H9 (cell line): ENCODE measurements around the gene WSCD2. TPM values are rescaled to one million over a fixed set of nuclear protein-coding genes. Genes with fewer than 3 reads are reported as not detected.

Source experiments
- DNase-seq: peaks from one replicate; pipeline ENCODE4 v3.0.0-alpha.2; 2017
- H2AFZ ChIP-seq: one replicate; pipeline ENCODE4 v1.6.1; 2013; ENCODE audit warnings: mild to moderate bottlenecking, low read length, control low read depth, moderate library complexity
- H2AK5ac ChIP-seq: 2 replicates; pipeline ENCODE4 v1.6.1; 2013; ENCODE audit warnings: low read length, control low read depth, mixed read lengths; ENCODE audit not compliant: insufficient read length
- H2BK120ac ChIP-seq: one replicate; pipeline ENCODE4 v1.6.1; 2013; ENCODE audit warnings: low read depth, mild to moderate bottlenecking, low read length, control low read depth, inconsistent platforms; ENCODE audit not compliant: poor library complexity, severe bottlenecking
- H2BK12ac ChIP-seq: 2 replicates; pipeline ENCODE4 v1.6.1; 2013; ENCODE audit warnings: low read length, control low read depth, mixed read lengths, low read depth; ENCODE audit not compliant: insufficient read length
- H2BK15ac ChIP-seq: 2 replicates; pipeline ENCODE4 v1.6.1; 2013; ENCODE audit warnings: low read depth, low read length, control low read depth
- H2BK20ac ChIP-seq: one replicate; pipeline ENCODE4 v1.6.1; 2013; ENCODE audit warnings: low read depth, mild to moderate bottlenecking, low read length, control low read depth, inconsistent platforms; ENCODE audit not compliant: poor library complexity, severe bottlenecking
- H2BK5ac ChIP-seq: 2 replicates; pipeline ENCODE4 v1.6.1; 2013; ENCODE audit warnings: low read length, control low read depth, mixed read lengths; ENCODE audit not compliant: insufficient read length
- H3K14ac ChIP-seq: 2 replicates; pipeline ENCODE4 v1.6.1; 2013; ENCODE audit warnings: low read length, control low read depth; ENCODE audit not compliant: insufficient read depth
- H3K18ac ChIP-seq: 2 replicates; pipeline ENCODE4 v1.6.1; 2013; ENCODE audit warnings: low read depth, mild to moderate bottlenecking, mixed read lengths, low read length, control low read depth; ENCODE audit not compliant: insufficient read length
- H3K23ac ChIP-seq: 2 replicates; pipeline ENCODE4 v1.6.1; 2013; ENCODE audit warnings: low read length, control low read depth, mixed read lengths, low read depth; ENCODE audit not compliant: insufficient read length
- H3K23me2 ChIP-seq: 2 replicates; pipeline ENCODE4 v1.6.1; 2013; ENCODE audit warnings: low read depth, mild to moderate bottlenecking, mixed read lengths, low read length, control low read depth; ENCODE audit not compliant: insufficient read length, poor library complexity, severe bottlenecking
- H3K27ac ChIP-seq: 2 replicates; pipeline ENCODE4 v1.5.1; 2013; ENCODE audit warnings: low read length, control low read depth, mixed read lengths, low read depth; ENCODE audit not compliant: insufficient read length
- H3K27me3 ChIP-seq: 2 replicates; pipeline ENCODE4 v1.6.1; 2013; ENCODE audit warnings: low read length, control low read depth, inconsistent platforms; ENCODE audit not compliant: insufficient read depth
- H3K4ac ChIP-seq: 2 replicates; pipeline ENCODE4 v1.6.1; 2013; ENCODE audit warnings: low read depth, mild to moderate bottlenecking, control low read depth, inconsistent platforms, low read length, moderate library complexity
- H3K4me1 ChIP-seq: 2 replicates; pipeline ENCODE4 v1.6.1; 2013; ENCODE audit warnings: low read length, control low read depth, inconsistent platforms; ENCODE audit not compliant: insufficient read depth
- H3K4me2 ChIP-seq: 2 replicates; pipeline ENCODE4 v1.6.1; 2013; ENCODE audit warnings: low read length, control low read depth, mixed read lengths; ENCODE audit not compliant: insufficient read length, insufficient read depth
- H3K56ac ChIP-seq: 2 replicates; pipeline ENCODE4 v1.6.1; 2013; ENCODE audit warnings: low read depth, mild to moderate bottlenecking, mixed read lengths, low read length, control low read depth; ENCODE audit not compliant: insufficient read length
- H3K79me1 ChIP-seq: 2 replicates; pipeline ENCODE4 v1.6.1; 2013; ENCODE audit warnings: low read depth, mild to moderate bottlenecking, moderate library complexity, low read length, control low read depth, inconsistent platforms; ENCODE audit not compliant: insufficient read depth, poor library complexity, severe bottlenecking
- H3K79me2 ChIP-seq: 2 replicates; pipeline ENCODE4 v1.6.1; 2013; ENCODE audit warnings: low read length, control low read depth, inconsistent platforms; ENCODE audit not compliant: insufficient read depth
- H3K9ac ChIP-seq: 2 replicates; pipeline ENCODE4 v1.6.1; 2013; ENCODE audit warnings: low read length, control low read depth, mixed read lengths; ENCODE audit not compliant: insufficient read length; ENCODE audit errors: extremely low read depth
- H3K9me3 ChIP-seq: one replicate; pipeline ENCODE4 v1.6.1; 2013; ENCODE audit warnings: low read depth, low read length, inconsistent platforms; ENCODE audit not compliant: control insufficient read depth
- H3T11ph ChIP-seq: one replicate; pipeline ENCODE4 v1.6.1; 2013; ENCODE audit warnings: mild to moderate bottlenecking, low read length, control low read depth, inconsistent platforms
- H4K20me1 ChIP-seq: one replicate; pipeline ENCODE4 v1.6.1; 2013; ENCODE audit not compliant: control insufficient read depth, insufficient read length, insufficient read depth
- H4K5ac ChIP-seq: 2 replicates; pipeline ENCODE4 v1.6.1; 2013; ENCODE audit warnings: low read depth, mild to moderate bottlenecking, mixed read lengths, low read length, control low read depth; ENCODE audit not compliant: insufficient read length
- H4K8ac ChIP-seq: replicated peaks from 2 replicates; pipeline ENCODE4 v1.6.1; 2013; ENCODE audit warnings: low read length, control low read depth, mixed read lengths, low read depth; ENCODE audit not compliant: insufficient read length
- H4K91ac ChIP-seq: 2 replicates; pipeline ENCODE4 v1.6.1; 2013; ENCODE audit warnings: low read depth, mild to moderate bottlenecking, moderate library complexity, mixed read lengths, low read length, control low read depth; ENCODE audit not compliant: insufficient read length
- H3K27ac Mint-ChIP-seq, 3 experiments: 2 replicates in 2 of 3; 3 replicates in 1 of 3; pipeline ENCODE4 v1.8.0; 2020 to 2021; ENCODE audit warnings: mixed read lengths in 3 of 3, mild to moderate bottlenecking in 1 of 3, moderate library complexity in 1 of 3
- H3K27me3 Mint-ChIP-seq: 2 replicates; pipeline ENCODE4 v1.8.0; 2021; ENCODE audit warnings: low read depth, mild to moderate bottlenecking, moderate library complexity, mixed read lengths
- H3K36me3 Mint-ChIP-seq, 3 experiments: 2 replicates in 2 of 3; 3 replicates in 1 of 3; pipeline ENCODE4 v1.8.0; 2020 to 2021; ENCODE audit warnings: low read depth in 3 of 3, mixed read lengths in 3 of 3; ENCODE audit not compliant: insufficient read depth in 1 of 3
- H3K4me1 Mint-ChIP-seq, 2 experiments: 2 replicates each; pipeline ENCODE4 v1.8.0; 2020; ENCODE audit warnings: mixed read lengths in 2 of 2
- H3K4me3 Mint-ChIP-seq, 2 experiments: 2 replicates in 1 of 2; 3 replicates in 1 of 2; pipeline ENCODE4 v1.8.0; 2020 to 2021; ENCODE audit warnings: mild to moderate bottlenecking in 2 of 2, mixed read lengths in 2 of 2, moderate library complexity in 1 of 2
- H3K9me3 Mint-ChIP-seq, 2 experiments: 2 replicates in 1 of 2; 3 replicates in 1 of 2; pipeline ENCODE4 v1.8.0; 2020; ENCODE audit warnings: mild to moderate bottlenecking in 2 of 2, mixed read lengths in 2 of 2, moderate library complexity in 1 of 2
- WGBS: extraction: QIAGEN DNeasy Blood & Tissue Kit; methylation state at CpG from one replicate; pipeline ENCODE4 v1.1.7; 2013; ENCODE audit warnings: missing lambda C conversion rate, low lambda C conversion rate, mixed read lengths; ENCODE audit not compliant: insufficient read length; ENCODE audit errors: extremely low coverage; 5-methylcytosine and 5-hydroxymethylcytosine counted together
- total RNA-seq: library from RNA; stranded (reverse); gene quantifications from 2 replicates; pipeline ENCODE4 v1.2.1, GENCODE V29; 2021
- TF ChIP-seq, protein P1 (sequence below): fragments of 200-600 bp; sonication (generic); conservative IDR thresholded peaks from 3 replicates; pipeline ENCODE4 v1.8.0; 2021; ENCODE audit warnings: antibody characterized with exemption, mild to moderate bottlenecking

WSCD2 gene
- total RNA-seq, 1 experiment from 2014 or later, result 0.92 TPM

GRCh38 chr12:108231909-108232434, 102.9 kb downstream of the WSCD2 start:
- H2BK12ac ChIP-seq, result no peak overlapping the region
- H2BK120ac ChIP-seq, result no peak overlapping the region
- no peak overlapping the region for H3K27ac Mint-ChIP-seq
- H3K27ac ChIP-seq, result no peak overlapping the region
- TF ChIP-seq, protein P1, sequence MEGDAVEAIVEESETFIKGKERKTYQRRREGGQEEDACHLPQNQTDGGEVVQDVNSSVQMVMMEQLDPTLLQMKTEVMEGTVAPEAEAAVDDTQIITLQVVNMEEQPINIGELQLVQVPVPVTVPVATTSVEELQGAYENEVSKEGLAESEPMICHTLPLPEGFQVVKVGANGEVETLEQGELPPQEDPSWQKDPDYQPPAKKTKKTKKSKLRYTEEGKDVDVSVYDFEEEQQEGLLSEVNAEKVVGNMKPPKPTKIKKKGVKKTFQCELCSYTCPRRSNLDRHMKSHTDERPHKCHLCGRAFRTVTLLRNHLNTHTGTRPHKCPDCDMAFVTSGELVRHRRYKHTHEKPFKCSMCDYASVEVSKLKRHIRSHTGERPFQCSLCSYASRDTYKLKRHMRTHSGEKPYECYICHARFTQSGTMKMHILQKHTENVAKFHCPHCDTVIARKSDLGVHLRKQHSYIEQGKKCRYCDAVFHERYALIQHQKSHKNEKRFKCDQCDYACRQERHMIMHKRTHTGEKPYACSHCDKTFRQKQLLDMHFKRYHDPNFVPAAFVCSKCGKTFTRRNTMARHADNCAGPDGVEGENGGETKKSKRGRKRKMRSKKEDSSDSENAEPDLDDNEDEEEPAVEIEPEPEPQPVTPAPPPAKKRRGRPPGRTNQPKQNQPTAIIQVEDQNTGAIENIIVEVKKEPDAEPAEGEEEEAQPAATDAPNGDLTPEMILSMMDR, result no peak
- H3K23ac ChIP-seq, result no peak overlapping the region
- no peaks in the 10 kb centered on the region for H3K9me3 ChIP-seq
- no peak overlapping the region for H2BK15ac ChIP-seq
- no peak overlapping the region for H3K9ac ChIP-seq
- H4K8ac ChIP-seq, result no peak overlapping the region
- no peak overlapping the region for H3T11ph ChIP-seq
- H4K20me1 ChIP-seq, result no peaks in the 10 kb centered on the region
- no peak overlapping the region for H2BK20ac ChIP-seq
- H3K23me2 ChIP-seq, result no peaks in the 10 kb centered on the region
- H2BK5ac ChIP-seq, result no peak overlapping the region
- H3K56ac ChIP-seq, result no peak overlapping the region
- no peak overlapping the region for H3K18ac ChIP-seq
- no CpG with 5 or more reads among the region's 6 CpGs for WGBS
- H3K79me2 ChIP-seq, result no peaks in the 10 kb centered on the region
- peaks cover 33 to 35% of the 10 kb centered on the region in 2 experiments for H3K4me1 Mint-ChIP-seq
- H3K14ac ChIP-seq, result no peak overlapping the region
- H4K5ac ChIP-seq, result no peak overlapping the region
- no peak overlapping the region for H4K91ac ChIP-seq
- no peaks in the 10 kb centered on the region for H3K36me3 Mint-ChIP-seq
- no peak overlapping the region for H2AFZ ChIP-seq
- peaks cover 3% of the 10 kb centered on the region; the same call in 1 of the 2 replicates for H3K4me1 ChIP-seq
- no peak overlapping the region for H2AK5ac ChIP-seq
- no peak for DNase-seq
- H3K27me3 ChIP-seq, result no peaks in the 10 kb centered on the region; the same call in 1 of the 2 replicates
- no peak overlapping the region for H3K4ac ChIP-seq
- H3K4me3 Mint-ChIP-seq, result no peak overlapping the region; a peak in 1 of 5 replicates
- no peak overlapping the region for H3K4me2 ChIP-seq
- H3K27me3 Mint-ChIP-seq, result peaks cover 3% of the 10 kb centered on the region; the same call in 1 of the 2 replicates
- no peaks in the 10 kb centered on the region for H3K79me1 ChIP-seq
- peaks cover 0 to 4% of the 10 kb centered on the region in 2 experiments; a peak in 1 of 5 replicates for H3K9me3 Mint-ChIP-seq
